ENCODE results near the gene DNAJC4.

DNAJC4 gene

DNA sequence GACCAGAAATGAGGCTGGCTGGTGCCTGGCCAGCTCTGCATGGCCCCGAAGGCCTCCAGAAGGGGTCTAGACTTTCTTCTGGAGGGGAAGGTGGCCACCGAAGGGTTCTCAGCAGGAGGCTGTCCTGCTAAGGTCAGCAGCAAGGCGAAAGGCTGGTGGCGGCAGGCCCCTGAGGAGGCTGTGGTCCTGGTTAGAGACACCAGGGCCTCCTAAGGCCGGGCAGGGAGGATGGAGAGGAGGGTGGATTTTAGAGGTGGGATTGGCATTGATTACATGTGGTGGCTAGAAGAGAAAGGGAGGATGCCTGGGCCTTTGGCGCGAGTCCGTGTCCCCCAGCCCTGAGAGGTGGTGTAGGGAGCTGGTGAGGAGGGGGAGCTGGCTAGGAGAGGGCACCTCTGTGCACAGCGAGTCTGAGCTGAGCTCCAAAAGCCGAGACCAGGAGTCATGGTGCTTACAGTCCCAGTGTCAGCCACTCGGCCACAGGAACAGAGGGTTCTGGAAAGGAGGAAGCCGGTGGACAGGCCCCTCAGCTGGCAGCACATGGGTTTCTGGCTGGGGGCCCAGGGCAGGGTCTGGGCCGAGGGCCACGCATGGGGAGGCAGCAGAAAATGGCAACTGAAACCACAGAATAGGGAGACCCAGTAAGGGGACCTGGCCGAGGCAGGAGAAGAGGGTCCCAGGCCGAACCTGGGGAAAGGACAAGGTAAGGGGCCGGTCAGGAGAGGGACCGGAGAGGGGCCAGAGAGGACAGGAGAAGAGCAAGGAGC lies 21.4 kb upstream of the DNAJC4 start:
- FAIRE-seq: no peak

DNA sequence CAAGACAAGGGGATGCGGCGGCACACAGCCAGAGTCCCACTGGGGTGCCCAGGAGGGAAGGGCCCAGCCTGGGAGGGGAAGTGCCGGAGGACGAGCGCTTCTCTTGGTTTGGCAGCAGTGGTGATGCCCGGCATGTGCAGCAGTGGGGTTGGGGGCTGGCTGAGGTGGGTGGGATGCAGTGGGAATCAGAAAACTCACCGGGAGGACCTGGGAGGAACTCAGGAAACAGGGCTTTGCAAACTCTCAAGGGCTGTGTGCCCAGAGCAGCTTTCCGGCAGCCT lies 20.8 kb upstream of the DNAJC4 start:
- no peak for FAIRE-seq

DNA sequence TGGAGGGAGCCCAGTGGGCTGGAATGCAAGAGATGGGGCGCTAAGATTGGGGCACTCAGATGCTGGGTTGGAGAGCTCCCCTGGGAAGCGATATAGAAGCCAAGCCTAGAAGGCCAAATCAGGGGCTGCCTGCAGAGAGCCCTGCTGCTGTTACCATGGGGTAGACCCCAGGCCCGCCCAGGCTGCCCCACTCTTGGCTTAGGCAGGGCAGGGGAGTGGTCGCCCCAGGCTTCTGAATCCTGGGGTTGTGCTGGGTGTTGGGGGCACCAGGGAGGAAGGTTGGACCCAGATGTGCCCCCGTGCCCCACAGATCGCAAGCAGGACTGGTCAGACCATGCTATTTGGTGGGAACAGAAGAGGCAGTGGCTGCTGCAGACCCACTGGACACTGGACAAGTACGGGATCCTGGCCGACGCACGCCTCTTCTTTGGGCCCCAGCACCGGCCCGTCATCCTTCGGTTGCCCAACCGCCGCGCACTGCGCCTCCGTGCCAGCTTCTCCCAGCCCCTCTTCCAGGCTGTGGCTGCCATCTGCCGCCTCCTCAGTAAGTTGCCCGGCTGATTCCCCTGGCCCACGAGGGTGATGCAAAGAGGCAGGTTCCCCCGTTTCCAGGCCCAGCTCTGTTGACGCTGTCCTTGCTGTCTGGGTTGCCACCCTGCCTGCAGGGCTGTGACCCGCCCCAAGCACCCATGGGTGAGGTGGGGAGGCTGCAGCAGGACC lies 19.9 kb upstream of the DNAJC4 start:
- no peak for FAIRE-seq

DNA sequence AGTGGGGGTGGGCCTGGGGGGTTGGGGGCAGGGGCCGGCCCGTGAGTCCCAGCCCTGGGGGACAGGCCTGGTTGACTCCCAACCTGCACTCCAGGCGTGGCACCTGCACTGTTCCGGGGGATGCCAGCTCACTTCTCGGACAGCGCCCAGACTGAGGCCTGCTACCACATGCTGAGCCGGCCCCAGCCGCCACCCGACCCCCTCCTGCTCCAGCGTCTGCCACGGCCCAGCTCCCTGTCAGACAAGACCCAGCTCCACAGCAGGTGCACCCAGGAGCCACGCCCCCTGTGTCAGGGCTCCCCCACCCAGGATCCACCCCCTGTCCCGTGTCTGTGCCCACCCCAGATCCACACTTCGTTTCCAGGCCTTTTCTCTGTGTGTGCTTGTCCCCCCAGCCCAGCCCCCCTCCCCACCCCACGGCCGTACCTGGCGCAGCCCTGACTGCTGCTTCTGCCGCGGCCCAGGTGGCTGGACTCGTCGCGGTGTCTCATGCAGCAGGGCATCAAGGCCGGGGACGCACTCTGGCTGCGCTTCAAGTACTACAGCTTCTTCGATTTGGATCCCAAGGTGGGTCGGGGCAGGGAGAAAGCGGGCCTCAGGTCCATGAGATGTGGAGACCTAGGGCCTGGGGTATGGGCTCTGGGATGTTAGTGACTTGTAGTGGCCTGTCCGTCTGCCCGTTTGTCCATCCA lies 19.0 kb upstream of the DNAJC4 start:
- FAIRE-seq: no peak

DNA sequence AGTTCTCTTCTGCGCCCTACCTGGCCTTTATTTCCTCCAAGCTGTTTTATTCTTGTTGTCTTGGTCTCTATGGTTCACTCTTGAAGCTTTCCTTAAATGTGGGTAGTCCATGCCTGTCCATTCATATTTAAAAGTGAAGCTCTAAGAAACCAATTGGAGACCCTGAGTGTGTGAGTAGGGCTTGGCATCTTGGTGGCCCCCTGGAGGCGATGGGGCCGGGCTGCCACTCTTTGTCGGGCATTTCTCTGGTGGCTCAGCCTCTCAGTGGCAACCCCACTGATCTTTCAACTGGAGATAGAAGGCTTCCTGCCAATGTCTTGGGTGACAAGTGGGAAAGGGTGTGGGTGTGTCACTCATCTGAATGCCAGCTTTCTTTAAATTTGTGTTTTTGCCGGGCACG lies 13.5 kb upstream of the DNAJC4 start:
- no peak for FAIRE-seq

DNA sequence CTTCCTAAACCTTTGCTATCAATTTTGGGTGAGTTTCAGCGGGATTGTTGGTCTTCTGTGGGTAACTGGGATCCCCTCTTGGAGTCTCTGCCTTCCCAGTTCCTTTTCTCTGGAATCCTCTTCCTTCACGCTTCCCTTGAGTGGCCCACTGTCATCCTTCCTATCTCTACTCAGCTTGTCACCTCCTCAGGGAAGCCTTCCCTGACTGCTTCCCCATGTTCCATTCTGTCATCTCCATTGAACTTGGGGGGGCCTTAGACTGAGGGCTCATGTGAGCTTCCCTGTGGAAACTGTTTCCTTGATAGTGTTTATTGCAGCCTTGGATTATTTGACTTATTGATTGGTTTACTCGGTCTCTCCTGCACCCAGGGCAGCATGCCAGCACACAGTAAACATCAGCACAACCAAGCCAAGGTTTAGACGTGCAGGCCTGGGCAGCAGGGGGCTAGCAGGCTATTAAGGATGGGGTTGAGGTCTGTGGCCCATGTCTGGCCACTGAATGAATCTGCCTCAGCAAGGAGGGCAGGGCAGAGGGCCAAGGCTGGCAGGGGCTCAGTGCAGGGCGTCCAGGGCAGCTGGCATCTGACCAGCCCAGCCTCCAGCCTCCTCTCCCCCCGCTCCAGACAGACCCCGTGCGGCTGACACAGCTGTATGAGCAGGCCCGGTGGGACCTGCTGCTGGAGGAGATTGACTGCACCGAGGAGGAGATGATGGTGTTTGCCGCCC lies 11.6 kb upstream of the DNAJC4 start:
- FAIRE-seq: no peak

DNA sequence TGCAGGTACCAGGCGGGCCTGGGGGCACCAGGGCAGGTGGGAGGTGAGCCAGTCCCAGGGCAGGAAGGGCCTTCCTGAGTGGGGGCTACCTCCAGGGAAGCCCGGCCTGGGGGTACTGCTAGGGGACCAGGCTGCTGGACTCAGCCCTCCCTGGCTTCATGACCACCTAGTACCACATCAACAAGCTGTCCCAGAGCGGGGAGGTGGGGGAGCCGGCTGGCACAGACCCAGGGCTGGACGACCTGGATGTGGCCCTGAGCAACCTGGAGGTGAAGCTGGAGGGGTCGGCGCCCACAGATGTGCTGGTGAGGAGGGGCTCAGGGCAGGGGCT lies 11.0 kb upstream of the DNAJC4 start:
- FAIRE-seq: no peak

DNA sequence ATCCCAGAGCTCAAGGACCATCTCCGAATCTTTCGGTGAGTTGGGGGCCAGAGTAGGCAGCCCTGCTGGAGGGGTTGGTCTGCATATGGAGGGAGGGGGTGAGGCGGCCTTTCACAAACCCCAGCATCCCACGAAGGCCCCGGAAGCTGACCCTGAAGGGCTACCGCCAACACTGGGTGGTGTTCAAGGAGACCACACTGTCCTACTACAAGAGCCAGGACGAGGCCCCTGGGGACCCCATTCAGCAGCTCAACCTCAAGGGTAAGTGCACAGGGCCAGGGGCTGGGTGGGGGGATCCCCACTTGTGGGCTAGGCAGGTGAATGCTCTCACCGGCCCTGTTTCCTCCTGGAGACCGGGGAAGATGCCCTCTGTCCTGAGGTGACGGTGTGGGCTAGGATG lies 10.6 kb upstream of the DNAJC4 start:
- no peak for FAIRE-seq

DNA sequence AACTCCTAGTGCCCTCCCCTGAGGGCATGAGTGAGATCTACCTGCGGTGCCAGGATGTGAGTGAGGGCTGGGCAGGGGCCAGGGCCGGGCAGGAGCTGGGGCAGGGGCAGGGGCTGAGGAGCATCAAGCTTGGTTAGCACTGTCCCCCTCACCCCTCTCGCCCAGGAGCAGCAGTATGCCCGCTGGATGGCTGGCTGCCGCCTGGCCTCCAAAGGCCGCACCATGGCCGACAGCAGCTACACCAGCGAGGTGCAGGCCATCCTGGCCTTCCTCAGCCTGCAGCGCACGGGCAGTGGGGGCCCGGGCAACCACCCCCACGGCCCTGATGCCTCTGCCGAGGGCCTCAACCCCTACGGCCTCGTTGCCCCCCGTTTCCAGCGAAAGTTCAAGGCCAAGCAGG lies 10.1 kb upstream of the DNAJC4 start:
- no peak for FAIRE-seq

DNA sequence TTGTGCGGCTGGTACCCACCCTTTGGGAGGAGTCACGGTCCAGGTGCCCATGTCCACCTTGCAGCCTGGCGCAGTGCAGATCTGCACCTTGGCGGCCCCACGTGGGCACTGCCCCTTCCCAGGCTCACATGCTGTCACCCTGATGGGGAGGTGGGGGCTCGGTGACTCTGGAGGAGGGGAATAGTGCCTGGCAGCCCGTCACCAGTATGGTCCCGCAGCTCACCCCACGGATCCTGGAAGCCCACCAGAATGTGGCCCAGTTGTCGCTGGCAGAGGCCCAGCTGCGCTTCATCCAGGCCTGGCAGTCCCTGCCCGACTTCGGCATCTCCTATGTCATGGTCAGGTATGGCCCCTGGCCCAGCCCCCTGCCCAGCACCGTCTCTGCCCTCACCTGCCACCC lies 9.6 kb upstream of the DNAJC4 start:
- FAIRE-seq: no peak

DNA sequence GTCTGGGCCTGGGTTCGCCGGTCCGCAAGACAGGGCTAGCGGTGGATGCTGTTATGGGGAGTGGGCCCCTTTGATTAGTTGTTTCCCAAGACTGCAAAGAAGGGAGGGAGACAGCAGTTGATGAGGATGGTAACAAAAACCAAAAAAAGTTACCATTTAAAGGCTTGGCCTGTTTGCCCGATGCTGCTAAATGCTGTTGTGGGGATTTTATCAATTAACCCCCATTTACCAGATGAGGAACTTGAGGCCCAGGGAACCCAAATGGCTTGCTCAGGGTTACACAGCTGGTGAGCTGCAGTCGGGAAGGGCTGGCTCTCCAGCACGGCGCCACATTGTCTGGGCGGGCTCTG lies 7.7 kb upstream of the DNAJC4 start:
- no peak for FAIRE-seq

DNA sequence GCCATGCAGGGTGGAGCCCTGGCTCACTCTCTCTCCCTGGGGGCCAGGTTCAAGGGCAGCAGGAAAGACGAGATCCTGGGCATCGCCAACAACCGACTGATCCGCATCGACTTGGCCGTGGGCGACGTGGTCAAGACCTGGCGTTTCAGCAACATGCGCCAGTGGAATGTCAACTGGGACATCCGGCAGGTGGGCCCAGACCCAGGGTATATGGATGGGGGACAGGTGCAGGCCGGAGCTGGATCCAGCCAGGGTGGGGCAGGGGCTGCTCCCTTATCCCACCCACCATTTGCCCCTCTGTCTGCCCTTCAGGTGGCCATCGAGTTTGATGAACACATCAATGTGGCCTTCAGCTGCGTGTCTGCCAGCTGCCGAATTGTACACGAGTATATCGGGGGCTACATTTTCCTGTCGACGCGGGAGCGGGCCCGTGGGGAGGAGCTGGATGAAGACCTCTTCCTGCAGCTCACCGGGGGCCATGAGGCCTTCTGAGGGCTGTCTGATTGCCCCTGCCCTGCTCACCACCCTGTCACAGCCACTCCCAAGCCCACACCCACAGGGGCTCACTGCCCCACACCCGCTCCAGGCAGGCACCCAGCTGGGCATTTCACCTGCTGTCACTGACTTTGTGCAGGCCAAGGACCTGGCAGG lies 7.2 kb upstream of the DNAJC4 start:
- no peak for FAIRE-seq

DNA sequence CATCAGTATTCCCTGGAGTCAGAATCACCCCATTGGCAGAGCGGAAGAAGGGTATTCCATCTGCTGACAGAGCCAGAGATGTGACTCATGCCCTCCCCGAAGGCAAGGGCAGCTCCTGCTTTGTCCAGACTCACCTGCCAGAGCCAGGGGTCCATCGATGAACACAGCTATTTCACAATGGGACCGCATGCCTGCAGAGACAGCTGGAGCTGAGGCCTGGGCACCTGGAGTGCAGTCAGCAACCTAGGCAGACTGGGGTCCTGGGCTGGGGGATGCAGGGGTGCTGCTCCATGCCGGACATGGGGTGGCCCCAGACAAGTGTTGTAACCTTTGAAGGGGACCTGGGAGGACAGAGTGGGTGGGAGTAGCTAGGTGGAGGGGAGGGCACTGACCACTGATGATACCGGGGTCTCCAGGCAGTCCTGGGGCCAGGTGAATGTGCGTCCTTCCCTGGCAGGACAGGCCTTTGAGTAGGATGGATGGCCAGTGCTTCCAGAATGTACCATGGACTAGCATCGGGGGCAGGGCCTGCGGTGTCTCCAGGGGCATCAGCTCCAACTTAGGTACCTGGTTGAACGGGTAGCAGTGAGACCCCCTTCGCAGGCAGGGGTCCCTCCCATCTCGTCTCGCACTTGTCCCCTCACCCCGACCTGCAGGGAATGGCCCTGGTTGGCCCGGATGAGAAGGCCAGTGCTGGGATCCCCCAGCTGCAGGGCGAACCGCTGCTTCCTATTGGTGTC lies 6.0 kb upstream of the DNAJC4 start:
- FAIRE-seq: no peak

DNA sequence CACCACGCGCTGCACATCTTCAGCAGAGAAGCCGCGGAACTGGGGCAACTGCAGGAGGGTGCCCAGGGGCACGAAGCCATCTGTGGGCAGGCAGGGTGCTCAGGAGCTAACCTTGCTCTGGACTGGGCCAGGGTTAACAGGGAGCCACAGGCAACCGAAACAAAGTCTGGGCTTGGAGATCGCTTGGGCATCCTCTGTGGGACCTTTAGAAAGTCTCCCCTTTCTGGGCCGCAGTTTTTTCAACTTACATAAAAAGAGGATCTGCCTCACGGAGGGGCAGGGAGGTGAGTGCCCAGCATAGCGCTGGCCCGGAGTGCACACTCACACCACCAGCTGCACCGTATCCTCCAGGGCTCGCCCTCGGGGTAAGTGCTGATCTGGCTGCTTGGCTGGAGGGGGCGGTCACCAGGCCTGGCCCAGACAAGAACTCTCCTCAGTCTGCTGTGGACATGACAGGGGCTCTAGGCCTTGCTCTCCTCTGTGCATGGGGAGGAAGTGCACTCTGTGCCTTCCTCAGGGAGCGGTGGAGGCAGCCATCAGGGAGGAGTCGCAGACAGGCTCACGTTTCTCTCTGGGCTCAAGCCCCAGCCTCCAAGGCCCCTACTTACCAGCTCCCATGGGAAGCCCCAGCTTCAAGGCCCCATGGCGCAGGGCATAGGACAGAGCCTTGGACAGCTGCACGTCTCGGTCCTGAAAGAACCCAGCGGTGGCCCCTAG lies 5.3 kb upstream of the DNAJC4 start:
- FAIRE-seq: no peak

DNA sequence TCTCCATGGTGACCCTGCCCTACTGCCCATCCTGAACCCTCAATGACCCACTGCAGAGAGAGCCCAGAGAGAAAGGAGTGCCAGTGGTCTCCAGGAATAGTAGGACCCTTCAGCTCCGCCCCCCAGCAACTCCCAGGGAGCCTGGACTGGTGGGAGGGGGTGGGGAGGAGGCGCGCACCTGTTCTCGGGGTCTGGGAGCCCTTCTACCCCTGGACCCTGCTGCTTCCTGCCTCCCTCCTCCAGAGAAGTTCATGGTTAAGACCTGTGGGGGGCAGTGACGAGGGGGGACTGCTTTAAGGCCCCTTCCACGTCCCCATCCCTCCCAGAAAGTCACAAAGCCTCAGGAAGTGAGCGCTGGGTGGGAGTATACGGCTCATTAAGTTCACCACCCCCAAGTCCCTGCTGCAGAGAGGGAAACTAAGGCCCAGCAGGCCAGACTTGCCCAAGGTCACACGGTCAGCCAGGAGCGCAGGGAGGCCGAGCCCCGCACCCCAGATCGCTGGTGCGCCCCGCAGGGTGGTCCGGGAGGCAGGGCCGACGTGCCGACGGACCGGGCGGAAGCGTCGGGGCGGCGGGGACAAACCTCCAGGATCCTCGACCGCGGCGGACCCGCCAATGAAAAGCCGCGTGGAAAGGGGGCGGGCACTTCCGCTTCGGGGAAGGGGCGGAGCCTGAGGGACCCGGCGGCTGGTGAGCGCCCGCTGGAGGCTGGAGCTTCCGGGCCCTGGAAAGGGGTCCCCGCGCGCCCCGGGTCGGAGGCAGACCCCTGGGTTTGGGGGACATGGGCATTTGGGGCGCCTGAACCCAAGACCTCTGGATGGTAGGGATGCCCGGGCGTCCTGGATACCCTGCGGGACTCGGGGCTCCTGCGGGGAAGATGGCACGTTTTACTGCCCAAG lies 4.5 kb upstream of the DNAJC4 start, which contains the start of the genes NUDT22 and TRPT1:
Gene NUDT22, plus strand, starts transcription at position 667 of the 899 bp plus-strand sequence. CDS start 379 bp downstream, outside the sequence.
Gene TRPT1, minus strand, starts transcription at position 579 of the 899 bp plus-strand sequence. Its CDS starts 326 bp downstream, at position 253.
- no peak for FAIRE-seq

DNA sequence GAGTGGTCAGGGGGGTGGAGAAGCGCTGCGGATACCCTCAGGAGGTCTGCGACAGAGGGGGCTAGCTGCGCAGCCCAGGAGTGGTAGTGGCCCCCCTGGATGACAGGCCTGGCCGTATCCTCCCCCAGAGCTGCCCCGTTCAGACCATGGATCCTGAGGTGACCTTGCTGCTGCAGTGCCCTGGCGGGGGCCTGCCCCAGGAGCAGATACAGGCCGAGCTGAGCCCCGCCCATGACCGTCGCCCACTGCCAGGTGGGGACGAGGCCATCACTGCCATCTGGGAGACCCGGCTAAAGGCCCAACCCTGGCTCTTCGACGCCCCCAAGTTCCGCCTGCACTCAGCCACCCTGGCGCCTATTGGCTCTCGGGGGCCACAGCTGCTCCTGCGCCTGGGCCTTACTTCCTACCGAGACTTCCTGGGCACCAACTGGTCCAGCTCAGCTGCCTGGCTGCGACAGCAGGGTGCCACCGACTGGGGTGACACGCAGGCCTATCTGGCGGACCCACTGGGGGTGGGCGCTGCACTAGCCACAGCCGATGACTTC lies 3.8 kb upstream of the DNAJC4 start:
- FAIRE-seq: no peak

DNA sequence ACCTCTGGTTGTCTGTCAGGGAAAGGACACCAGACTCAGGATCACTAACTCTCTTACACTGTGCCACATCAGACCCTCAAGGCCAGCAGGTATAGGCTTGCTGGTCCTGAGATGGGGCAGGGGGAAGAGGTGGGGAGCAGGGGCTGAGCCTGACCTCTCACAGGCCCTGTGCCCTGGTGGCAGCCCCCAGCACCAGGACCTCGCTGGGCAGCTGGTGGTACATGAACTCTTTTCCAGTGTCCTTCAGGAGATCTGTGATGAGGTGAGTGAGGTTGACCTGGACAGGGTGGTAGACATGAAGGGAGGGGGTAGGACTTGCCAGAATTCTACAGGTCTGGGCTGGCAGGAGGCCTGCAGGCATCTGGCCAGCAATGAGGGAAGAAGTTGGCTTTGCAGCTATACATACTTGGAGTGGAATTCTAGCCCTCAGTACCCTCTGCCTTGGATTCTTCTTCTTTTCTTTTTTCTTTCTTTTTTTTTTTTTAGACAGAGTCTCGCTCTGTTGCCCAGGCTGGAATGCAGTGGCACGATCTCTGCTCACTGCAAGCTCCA lies 2.9 kb upstream of the DNAJC4 start:
- FAIRE-seq: no peak

DNA sequence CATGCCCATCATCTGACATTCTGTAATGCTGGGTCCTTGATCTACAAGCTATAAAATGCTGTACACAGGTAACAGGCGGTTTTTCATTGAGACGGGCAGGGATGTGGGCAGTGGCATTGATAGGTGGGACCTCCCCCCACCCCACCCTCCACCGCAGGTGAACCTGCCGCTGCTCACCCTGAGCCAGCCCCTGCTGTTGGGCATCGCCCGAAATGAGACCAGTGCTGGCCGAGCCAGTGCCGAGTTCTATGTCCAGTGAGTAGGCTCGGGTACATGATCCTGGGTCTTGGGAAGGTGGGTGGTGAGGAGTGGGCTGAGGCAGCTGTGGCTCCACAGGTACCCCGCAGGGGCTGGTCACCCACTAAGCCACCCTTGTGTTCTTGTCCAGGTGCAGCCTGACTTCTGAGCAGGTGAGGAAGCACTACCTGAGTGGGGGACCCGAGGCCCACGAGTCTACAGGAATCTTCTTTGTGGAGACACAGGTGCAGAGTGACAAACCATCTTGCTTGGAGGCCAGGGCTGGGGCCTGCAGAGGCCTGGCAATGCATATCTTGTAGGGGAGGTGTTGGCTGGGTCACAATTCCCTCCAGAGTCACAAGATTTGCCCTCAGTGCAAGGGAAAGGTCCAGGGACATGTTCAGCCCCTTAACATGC lies 1.1 kb upstream of the DNAJC4 start:
- no peak for FAIRE-seq

DNA sequence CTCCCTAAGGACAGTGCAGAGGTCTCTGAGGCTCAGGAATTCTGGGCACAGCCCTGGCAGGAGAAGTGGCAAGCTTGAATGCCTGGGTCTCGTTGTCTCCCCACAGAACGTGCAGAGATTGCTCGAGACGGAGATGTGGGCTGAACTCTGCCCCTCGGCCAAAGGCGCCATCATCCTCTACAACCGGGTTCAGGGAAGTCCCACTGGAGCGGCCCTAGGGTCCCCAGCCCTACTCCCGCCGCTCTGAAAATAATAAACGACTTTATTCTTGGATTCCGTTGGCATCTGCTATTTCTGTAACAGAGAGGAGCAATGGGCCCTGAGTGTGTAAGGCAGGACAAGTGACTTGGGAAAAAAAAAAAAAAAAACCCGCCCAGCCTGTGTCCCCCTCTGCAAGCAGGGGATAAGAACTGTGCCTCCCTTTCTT lies 591 bp upstream of the DNAJC4 start:
- no peak for FAIRE-seq
